NCI-H2196 treated with DMSO at 0.1 percent for 48 hours (cell line): Measurements from ENCODE around the gene LHX1.

Experiments
- DNase-seq: peaks from one replicate; lab custom pipeline; 2025; ENCODE audit not compliant: unreplicated experiment; lab: John Stamatoyannopoulos, UW

The LHX1 gene

GRCh38 chr17:36937959-36938565 lies 787 bp downstream of the LHX1 start:
- no peak for DNase-seq

GRCh38 chr17:36938566-36939051 lies 1.3 kb downstream of the LHX1 start:
- no peak for DNase-seq

GRCh38 chr17:36939052-36939801 lies 2.0 kb downstream of the LHX1 start:
- DNase-seq: no peak

- DNase-seq: no peak
Measured at GRCh38 chr17:36939802-36940312, 2.6 kb downstream of the LHX1 start.

- DNase-seq: no peak
Measured at GRCh38 chr17:36940313-36941264, 3.3 kb downstream of the LHX1 start.

- no peak for DNase-seq
Measured at GRCh38 chr17:36941265-36942010, 4.2 kb downstream of the LHX1 start.

- no peak for DNase-seq
Measured at GRCh38 chr17:36942019-36942599, 4.8 kb downstream of the LHX1 start.

GRCh38 chr17:36942631-36943125 lies 5.4 kb downstream of the LHX1 start:
- no peak for DNase-seq

GRCh38 chr17:36943250-36944191 lies 6.2 kb downstream of the LHX1 start:
- DNase-seq: no peak

GRCh38 chr17:36944553-36944952 lies 7.3 kb downstream of the LHX1 start:
- no peak for DNase-seq

- DNase-seq: no peak
Measured at GRCh38 chr17:36945140-36945539, 7.9 kb downstream of the LHX1 start.

GRCh38 chr17:36945959-36946725 lies 8.9 kb downstream of the LHX1 start:
- no peak for DNase-seq

GRCh38 chr17:36946726-36947091 lies 9.4 kb downstream of the LHX1 start:
- no peak for DNase-seq

- peak; percentile 50 for DNase-seq
Measured at GRCh38 chr17:36947922-36948716, 10.8 kb downstream of the LHX1 start.

- DNase-seq: peak; percentile 69
Measured at GRCh38 chr17:36948717-36949460, 11.6 kb downstream of the LHX1 start, which contains the start of gene AATF. Gene AATF, plus strand, starts transcription at chr17:36948954. Its CDS starts 172 bp downstream, at chr17:36949126.

- no peak for DNase-seq
Measured at GRCh38 chr17:36949461-36949927, 12.2 kb downstream of the LHX1 start.
